T-helper 1 cell (primary cell): ENCODE results near the gene SUFU.

ENCODE experiments used
- DNase-seq, 5 donors: peaks; one replicate each; pipeline ENCODE4 v3.0.0-alpha.2; 2012 to 2020

Gene SUFU

GRCh38 chr10:102642736-102643335, 139.1 kb downstream of the SUFU start:
- DNase-seq = peak; percentile 26 to 56 (median 41)

DNA sequence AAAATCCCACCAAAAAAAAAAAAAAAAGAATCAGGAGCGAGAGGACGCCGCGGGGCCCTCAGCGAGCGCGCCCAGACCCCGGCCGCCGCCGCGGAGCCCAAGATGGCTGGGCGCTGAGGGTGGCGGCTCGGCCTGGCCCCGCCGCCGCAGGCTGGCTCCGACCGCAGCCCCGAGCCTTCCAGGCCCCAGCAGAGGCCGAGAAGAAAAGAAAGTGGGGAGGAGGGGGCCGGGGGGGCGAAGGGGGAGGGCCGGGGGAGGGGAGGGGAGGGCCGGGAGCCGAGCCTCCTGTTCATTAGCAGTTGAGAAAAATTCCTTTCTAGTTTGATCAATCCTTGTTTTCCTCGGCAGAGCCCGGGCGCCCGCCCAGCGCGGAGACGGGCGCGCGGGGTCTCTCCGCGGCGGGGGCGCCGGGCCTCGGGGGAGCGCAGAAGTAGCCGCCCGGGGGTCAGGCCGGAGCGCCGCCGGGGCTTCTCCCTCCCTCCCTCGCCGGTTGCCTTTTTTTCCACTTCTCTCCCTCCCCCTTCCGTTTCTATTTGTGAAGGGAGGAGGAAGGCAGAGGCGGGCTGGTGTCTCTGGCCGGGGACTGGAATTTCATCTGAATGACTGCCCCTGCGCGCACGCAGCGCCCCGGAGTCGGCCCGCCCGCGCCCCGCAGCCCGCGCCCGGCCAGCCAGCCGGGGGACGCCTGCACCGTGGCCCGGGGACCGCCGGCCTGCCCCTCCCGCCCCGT, 139.7 kb downstream of the SUFU start:
- peak in 3 of 5 donors; percentile 37 to 40 (median 38) for DNase-seq

DNA sequence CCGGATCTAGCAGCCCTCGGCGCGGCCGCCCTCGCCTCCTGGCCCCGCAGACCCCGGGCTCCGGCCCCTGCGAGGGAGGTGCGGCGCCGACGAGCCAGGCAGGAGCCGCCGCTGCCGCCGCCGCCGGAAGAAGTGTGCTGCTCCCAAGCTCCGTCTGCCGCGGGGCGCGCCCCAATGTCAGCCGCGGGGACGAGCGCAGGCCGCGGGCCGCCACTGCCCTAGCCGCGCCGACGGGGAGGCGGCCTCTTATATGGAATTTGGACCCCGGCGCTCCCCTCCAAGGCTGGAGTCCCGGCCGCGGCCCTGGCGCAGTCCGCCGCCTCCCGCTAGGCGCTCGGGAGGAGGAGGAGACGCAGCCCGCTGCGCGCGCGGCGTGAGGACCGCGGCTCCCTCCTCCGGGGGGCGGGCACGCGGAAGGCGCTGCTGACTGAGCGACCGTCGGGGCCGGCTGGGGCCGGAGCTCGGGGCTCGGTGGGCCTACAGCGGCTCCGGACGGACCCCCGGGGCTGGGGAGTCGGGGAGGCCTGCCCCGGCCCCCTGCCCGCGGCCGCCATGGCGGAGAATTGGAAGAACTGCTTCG, 140.4 kb downstream of the SUFU start, which contains the start of gene TRIM8:
Gene TRIM8 (plus strand): TSS at position 414 of the 580 bp plus-strand sequence. CDS start 139 bp downstream, at position 553.
- DNase-seq = peak in 4 of 5 donors; percentile 48 to 60 (median 52)

DNA sequence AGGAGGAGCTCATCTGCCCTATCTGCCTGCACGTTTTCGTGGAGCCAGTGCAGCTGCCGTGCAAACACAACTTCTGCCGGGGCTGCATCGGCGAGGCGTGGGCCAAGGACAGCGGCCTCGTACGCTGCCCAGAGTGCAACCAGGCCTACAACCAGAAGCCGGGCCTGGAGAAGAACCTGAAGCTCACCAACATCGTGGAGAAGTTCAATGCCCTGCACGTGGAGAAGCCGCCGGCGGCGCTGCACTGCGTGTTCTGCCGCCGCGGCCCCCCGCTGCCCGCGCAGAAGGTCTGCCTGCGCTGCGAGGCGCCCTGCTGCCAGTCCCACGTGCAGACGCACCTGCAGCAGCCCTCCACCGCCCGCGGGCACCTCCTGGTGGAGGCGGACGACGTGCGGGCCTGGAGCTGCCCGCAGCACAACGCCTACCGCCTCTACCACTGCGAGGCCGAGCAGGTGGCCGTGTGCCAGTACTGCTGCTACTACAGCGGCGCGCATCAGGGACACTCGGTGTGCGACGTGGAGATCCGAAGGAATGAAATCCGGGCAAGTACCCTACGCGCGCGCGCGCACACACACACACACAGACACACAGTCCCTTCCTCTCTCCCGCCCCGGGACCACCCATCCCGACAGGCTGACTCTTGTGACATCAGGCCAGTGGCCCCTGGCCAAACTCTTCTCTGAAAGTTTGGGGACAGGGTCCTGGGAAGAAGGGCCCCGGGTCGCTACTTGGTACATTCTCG, 141.0 kb downstream of the SUFU start:
- DNase-seq = peak; percentile 61 to 88 (median 75)

GRCh38 chr10:102645388-102645740, 141.6 kb downstream of the SUFU start:
- peak in 3 of 5 donors; percentile 42 to 61 (median 47) for DNase-seq

- peak; percentile 23 to 81 (median 55) for DNase-seq
Measured at GRCh38 chr10:102645741-102646609, 142.2 kb downstream of the SUFU start.

DNA sequence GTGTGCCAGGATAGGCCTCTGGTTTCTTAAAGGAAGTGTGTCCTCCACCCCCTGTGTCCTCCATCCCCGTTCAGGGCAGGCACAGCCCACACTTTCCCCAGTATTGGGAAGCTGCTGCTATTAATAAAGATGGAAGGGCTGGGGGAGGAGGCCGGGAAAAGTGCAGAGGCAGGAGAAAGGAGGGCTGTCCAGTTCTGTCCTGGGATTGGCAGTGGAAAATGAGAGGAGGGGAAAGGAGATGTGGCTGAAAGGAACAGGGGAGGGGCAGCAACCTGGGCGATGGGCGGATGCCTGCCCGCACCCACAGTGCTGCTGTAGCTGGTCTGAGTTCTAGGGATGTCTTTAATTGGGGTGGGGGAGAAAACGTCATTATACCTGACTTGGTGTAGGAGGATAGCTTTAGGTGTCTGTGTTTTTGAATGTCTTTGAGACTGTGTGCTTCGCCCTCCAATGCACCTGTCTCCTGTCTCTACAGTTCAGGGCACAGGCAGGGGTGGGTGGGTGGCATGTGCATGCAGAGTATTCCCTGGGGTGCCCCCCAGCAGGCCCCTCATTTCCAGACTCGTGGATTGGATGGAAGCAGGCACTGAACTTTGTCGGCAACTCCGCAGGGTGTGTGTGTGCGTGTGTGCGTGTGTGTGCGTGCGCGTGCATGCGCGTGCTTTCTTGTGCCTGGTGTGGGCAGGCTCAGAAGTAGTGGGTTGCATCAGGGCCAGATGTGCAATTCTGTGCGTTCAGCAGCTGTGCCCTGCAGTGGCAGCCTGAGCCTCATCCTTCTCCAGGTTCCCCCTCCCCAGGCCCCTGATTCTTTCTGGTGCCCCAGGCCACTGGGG, 143.1 kb downstream of the SUFU start:
- DNase-seq = peak in 3 of 5 donors; percentile 26 to 76 (median 28)

DNA sequence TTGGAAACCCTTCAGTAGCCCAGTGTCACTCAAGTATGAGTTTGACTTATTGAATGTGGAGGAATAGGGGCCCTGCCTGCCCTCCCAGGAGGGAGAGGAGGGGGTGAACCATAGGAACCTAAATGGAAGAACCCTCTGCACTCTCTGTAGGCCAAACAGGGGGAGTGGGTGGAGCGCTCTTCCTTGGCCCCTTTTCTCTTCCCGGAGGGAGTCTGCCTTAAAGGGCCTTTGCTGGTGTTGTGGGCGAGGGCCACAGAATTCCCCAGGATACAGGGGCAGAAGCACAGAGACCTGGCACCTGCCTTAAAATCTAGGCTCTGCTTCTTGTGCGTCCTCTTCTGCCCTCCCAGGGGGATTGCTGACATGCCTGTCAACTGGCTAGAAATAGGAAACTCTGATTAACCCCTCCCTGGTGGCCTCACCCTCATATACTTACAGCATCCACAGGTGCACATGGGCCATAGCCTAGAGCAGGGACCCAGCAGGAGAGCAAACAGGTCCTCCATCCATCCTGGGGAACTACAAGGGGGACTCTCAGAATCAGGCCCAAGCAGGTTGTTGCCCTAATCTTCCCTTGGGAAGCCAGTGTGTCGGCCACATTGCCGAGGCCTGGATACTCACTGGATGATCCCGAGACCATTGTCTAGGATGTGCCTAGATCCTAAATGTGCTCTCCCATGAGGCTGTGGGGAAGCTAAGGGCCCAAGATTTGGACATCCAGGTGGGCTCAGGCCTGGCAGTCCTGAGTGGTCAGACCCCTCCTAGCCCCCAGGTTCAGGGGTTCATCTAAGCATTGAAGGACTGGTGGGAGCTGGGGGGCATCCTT, 143.9 kb downstream of the SUFU start:
- no peak for DNase-seq

DNA sequence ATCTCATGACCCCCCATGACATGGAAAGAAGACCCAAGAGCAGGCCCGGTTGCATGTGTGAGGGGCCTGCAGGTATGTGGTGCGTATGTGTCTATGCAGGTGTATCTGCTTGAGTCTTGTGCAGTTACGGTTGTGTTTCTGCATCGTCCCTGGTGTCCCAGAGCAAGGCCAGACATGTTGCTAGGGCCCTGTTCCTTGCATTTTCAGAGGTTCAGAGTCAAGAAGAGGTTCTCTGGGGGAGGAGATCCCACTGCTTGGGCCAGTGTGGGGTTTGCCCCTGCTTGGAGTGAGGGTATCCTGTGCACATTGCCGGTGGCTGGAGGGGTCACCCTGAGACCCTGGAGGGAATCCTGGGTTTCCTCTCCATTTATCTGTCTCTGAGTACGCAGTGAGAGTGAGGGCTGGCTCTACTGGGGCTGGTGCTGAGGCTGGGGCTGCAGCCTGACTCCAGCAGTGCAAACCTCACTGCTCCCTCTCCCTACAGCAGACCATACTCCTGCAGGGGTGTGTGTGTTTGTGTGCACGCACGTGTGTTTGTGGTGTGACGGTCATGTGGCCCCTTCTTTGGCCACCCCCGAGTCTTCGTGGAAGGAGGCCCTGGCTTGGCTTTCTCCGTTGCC, 144.6 kb downstream of the SUFU start:
- DNase-seq = no peak

DNA sequence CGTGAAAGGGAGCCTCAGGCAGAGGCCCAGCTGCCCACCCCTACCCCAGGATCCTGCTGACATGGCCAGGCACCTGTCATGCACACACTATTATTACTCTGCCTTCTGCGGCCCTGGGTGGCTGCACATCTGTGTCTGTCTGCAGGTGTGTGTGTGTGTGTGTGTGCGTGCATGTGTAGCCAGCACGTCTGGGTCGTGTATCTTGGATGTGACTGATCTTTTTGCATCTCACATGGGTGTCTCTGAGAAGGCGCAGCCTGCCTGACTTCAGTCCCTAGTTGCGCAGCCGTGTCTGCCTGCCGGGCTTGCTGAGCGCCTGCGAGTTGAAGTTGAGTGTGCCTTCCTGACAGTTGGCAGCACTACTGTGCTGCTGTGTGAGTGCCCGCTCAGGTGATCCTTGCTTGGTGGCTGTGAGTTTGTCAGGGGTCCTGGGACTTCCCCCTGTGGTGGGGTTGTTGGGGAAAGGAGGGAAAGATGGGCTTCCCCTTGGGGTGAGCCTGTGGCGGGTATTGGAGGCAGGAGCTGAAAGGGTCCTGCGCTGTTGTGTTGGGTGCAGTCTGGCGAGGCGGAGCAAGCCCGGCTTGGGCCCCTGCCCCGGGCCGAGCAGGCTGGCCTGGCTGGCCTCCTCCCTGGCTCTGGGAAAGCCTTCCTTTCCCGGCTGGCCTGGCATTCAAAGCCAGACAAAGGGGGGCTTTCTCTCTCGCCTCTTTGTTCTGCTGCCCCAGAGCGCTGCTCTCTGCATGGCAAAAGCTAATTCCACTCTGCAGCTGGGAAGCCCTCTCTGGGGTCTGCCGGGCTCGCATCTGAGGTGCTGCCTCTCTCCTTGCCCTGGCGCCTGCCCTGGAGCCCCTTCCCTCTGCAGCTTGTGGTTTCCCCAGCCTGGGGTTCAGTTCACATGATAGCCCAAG, 145.4 kb downstream of the SUFU start:
- DNase-seq = peak in 1 of 5 donors; percentile 29

DNA sequence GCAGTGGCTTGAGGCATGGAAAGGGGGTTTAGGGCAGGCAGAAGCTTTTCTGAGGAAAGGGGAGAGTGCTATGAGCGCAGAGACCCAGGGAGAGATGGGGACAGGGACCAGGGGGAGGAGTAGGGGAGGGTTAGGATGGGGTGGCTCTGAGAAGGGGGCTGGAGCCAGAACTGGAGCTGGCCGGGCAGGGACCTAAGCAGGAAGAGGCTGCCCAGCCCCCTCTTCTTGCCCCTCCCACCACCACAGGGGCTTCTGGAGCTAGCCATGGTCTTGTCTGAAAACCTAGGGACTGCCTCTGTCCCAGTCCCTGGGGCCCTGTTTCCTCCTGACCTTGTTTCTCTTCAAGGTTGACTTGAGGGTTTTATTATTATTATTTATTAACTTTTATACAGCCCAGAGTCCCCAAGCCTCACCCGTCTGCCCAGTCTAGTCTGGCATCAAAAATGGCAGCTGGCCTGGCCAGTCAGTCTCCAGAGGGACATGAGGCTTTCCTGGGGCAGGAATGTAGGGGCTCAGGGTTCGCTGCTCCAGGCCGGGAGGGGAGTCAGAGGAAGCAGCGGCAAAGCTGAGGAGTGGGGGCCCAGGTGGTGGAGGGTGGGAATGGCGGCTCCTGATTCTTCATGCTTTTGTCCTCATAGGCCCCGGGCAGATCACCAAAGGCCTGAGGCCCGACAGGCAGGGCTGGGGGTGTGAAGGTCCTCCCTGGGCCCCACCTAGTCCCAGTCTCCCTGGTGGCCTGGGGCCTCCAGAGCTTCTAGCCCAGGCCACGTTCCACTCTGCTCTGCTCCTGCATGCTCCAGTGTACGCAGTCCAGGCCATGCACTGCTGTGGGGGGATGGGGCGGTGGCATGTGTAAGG, 146.3 kb downstream of the SUFU start:
- no peak for DNase-seq

- no peak for DNase-seq
Measured at GRCh38 chr10:102650655-102651454, 147.1 kb downstream of the SUFU start.

DNA sequence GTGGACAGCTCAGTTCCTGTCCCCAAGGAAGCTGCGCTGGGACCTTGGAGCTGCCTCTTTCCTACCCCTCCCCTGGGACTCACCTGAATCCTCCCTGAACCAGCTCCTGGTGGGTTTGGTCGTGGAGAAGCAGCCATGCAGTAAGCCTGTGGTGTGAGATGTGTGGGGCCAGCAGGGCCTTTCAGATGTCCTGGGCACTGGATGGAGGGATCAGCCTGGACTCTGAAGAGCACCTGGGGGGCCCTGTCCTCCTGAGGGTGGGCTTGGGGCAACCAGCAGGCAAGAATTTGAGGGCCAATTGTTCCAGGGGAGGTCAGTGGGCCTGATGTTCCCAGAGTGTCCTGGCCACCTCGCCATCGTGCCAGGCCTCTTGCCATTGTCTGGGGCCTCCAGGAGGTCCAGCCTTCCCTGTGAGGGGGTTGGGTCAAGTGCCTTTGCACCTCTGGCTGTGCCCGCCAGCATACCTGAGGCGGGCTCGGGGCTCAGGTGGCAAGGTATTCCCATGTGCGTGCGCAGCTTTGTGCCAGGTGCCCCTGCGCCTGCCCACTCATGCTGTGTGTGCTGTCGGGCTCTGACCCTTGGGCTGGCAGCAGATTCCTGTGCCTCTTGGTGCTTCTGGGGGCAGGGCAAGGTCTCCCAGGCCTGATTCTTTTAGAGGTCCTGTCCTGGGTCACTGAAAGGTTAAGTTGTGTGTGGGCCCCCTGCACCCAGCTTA, 147.8 kb downstream of the SUFU start:
- no peak for DNase-seq

DNA sequence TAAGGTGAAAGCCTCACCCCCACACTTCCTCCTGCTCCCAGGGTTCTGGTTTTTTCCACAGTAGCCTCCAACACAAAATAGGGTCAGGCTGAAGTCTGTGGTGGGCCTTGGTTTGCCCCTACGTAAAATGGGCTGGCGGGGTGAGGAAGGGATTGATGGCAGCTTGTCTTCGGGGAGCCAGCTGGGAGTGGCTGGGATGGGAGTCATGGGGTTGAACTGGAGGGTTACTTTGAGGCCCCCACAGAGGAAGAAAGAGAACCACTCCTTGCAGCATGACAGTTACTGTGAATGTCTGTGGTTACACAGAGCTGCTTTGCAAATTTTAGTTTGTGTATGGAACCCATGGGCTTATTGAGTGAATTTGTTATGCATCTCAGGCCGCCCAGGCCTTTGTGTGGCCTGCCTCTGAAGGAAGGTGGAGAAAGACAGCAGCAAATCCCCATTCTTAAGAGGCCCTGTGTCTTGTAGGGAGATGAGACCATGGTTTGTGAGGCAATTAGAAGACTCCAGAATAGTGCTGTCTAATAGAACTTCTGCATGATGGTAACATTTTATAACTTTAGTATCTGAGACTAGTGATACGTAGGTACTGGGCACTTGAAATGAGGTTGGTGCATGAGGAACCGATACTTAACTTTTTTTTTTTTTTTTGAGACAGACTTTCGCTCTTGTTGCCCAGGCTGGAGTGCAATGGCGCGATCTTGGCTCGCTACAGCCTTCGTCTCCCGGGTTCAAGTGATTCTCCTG, 148.6 kb downstream of the SUFU start:
- DNase-seq = no peak

DNA sequence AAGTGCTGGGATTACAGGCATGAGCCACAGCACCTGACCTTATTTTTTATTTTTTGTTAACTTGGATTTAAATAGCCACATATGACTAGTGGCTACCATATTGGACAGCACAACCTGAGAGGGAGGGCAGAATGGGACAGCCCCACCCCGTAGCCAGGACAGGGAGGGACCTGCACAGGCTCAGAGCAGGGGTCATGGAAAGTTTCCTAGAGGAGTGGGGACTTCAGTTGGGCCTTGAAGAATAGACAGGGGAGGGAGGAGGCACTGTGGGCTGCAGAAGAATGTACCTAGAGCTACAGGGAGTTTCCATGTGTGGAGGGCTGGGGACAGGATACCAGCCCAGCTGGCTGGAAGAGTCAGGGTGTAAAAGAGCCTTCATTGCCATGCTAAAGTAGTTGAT, 149.3 kb downstream of the SUFU start:
- no peak for DNase-seq
